HG03060 (cell line): ENCODE results near the gene FN3K.
"Not testable (repeated sequence)": the region's sequence is repeated elsewhere in the genome, so short reads cannot be mapped to it uniquely, and the experiment has no call there.

Experiments
- ATAC-seq: cut with Tn5 transposase; IDR thresholded peaks from one replicate; pipeline ENCODE4 v1.9.1; 2021; ENCODE audit warnings: low read depth, moderate number of reproducible peaks; ENCODE audit not compliant: unreplicated experiment

FN3K gene

GRCh38 chr17:82767041-82767754, 31.8 kb downstream of the FN3K start:
- no peak for ATAC-seq

- ATAC-seq, result no peak
Observed at GRCh38 chr17:82769041-82769440, 33.6 kb downstream of the FN3K start.

GRCh38 chr17:82772026-82772425, 36.6 kb downstream of the FN3K start:
- ATAC-seq, result no peak

GRCh38 chr17:82774456-82774855, 39.0 kb downstream of the FN3K start:
- not testable (repeated sequence) for ATAC-seq

GRCh38 chr17:82775001-82775823, 39.8 kb downstream of the FN3K start:
- ATAC-seq, result no peak

DNA sequence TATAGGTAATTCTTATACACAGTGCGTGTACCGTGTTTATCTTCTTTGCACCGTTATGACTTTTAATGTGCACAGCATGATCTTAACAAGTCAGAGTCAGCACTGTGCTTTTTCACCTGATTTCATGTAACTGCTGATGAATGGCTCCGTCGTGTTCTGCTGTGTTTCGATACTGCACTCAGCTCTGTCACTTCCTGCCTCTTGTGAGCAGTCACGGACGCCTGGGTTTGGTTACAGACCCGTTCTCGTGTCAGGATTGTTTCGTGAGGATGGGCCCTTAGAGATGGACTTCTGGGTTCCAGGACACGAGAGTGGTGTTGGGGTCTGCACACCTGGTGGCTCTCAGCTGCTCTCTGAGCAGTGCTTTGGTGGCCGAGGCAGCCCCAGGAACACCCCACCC, 41.0 kb downstream of the FN3K start:
- no peak for ATAC-seq

GRCh38 chr17:82777778-82778375, 42.5 kb downstream of the FN3K start:
- not testable (repeated sequence) for ATAC-seq

- ATAC-seq, result no peak
Observed at GRCh38 chr17:82779541-82779940, 44.1 kb downstream of the FN3K start.

- ATAC-seq, result no peak
Observed at GRCh38 chr17:82780195-82780594, 44.8 kb downstream of the FN3K start.

DNA sequence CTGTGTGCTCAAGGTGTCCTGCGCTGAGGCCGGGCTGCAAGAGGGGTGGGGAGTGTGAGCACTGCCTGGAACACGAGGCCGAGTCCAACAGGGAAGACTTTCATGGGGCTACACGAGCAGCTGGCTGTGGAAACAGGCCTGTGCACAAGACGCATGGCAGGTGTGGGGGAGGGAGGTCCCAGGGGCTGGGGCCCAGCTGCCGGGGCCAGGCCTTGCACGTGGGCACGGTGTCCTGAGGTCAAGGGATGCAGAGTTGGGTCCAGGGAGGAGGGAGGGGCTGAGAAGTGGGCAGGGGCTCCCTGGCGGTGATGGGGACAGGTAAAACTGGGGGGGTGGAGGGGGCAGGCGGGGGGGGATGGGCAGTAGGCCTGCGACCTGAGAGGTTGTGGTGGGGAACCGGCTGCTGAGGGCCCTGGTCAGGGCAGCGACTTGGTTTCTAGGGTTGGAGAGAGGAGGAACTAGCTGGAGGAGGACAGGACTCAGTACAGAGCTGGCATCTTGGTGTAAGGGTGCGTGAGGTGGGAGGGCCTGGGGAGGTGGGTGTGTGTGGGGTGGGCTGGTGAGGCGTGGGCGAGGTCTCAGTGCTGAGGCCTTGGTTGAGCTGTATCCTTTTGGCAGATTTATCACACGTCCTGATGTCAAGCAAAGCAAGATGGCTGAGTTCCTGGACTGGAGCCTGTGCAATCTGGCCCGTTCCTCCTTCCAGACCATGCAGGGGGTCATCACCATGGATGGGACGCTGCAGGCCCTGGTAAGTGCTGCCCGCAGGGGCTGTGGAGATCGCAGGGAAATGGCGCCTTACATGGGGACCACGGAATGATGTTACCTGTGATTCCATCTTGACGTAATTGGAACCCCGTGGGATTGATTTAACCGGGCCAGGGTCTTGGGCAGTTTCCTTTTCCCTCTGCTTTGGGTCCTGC, 45.8 kb downstream of the FN3K start:
- no peak for ATAC-seq

DNA sequence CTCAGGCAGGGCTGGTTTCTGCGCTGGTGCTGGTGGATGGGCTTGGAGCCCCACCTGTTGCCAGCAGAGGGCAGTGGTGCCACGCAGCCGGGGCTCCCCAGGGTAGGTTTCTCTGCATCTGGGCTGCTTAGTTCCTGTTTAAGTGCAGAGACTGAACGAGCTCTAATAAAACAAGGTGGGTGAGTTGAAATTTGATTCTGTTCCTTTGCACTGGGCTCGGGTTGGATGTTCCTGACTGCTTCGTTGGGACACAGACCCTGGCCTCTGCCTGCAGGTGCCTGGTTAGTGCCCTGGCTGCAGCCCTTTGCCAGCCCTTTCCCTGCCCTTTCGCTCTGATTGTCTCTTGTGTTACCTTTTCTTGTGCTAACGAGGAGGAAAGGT, 46.5 kb downstream of the FN3K start:
- no peak for ATAC-seq

GRCh38 chr17:82782657-82783207, 47.3 kb downstream of the FN3K start:
- no peak for ATAC-seq

GRCh38 chr17:82783498-82783897, 48.1 kb downstream of the FN3K start:
- ATAC-seq, result no peak

DNA sequence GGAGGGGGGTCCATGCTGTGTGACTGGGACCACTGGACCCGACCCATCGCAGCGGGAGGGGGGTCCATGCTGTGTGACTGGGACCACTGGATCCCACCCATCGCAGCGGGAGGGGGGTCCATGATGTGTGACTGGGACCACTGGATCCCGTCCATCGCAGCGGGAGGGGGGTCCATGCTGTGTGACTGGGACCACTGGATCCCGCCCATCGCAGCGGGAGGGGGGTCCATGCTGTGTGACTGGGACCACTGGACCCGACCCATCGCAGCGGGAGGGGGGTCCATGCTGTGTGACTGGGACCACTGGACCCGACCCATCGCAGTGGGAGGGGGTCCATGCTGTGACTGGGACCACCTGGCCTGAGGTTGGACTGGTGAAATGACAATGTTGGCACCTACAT, 50.2 kb downstream of the FN3K start:
- not testable (repeated sequence) for ATAC-seq

GRCh38 chr17:82786427-82786826, 51.0 kb downstream of the FN3K start:
- ATAC-seq, result no peak

DNA sequence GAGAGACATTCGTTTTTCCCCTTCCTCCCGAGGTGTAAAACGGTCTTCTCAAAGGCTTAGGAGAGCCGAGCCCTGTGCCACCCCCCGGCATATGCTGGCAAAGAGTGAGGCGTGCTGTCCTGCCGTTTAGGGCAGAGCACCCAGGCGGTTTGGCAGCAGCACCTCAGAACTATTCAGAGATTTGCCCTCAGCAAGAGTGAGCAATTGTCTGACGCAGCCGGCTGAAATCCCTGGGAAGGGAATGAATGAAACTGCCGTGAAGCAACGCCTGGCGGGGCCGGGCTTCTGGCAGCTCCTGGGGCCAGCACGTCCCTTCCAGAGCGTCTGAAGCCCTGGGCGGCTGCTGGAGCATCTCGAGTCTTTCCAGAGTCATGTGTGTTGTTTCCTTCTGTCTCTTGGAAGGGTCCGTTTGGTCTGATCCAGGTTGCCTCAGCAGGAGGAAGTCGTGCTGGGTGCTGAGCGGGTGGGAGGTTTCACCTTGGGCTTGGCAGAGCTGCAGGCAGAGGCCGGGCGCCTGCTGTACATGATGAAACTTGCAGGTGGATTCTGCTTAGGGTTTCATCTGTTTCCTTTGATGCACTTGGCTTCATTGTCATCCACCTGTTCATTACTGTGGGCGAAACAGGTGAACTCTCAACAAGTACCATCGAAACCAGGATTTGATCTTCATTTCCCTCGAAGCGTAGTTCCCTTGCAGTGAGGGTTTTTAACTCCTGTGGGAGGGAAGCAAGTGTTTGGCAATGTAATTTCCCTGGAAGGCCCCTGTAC, 51.9 kb downstream of the FN3K start:
- no peak for ATAC-seq

GRCh38 chr17:82788206-82789001, 53.0 kb downstream of the FN3K start:
- ATAC-seq, result no peak

- no peak for ATAC-seq
Observed at GRCh38 chr17:82789051-82789592, 53.7 kb downstream of the FN3K start.
